Inferior parietal cortex (tissue), 1 donor: ENCODE measurements around the gene DNAJB6.

Source experiments
- DNase-seq: peaks from one replicate; pipeline ENCODE4 v3.0.0-alpha.2; 2016; ENCODE audit errors: extremely low spot score

The DNAJB6 gene

DNA sequence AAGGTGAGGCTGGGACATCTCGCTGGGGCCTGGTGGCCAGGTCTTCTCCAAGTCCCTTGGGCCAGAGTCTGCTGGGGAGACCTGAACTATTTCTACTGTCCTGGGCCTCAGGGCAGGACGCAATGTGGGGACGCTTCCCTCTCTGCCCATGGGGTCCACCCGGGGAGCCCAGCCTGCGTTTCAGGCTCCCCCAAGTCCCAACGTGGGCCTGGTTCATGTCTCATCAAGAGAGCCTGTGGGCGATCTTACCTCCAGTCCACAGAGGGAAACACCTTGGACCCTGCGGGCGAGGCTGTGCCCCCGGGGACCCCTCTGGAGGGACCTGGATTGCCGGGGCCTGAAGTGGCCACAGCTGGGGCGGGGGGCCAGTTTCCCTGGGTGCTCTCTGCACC is 91.7 kb downstream of the DNAJB6 start:
- no peak for DNase-seq

DNA sequence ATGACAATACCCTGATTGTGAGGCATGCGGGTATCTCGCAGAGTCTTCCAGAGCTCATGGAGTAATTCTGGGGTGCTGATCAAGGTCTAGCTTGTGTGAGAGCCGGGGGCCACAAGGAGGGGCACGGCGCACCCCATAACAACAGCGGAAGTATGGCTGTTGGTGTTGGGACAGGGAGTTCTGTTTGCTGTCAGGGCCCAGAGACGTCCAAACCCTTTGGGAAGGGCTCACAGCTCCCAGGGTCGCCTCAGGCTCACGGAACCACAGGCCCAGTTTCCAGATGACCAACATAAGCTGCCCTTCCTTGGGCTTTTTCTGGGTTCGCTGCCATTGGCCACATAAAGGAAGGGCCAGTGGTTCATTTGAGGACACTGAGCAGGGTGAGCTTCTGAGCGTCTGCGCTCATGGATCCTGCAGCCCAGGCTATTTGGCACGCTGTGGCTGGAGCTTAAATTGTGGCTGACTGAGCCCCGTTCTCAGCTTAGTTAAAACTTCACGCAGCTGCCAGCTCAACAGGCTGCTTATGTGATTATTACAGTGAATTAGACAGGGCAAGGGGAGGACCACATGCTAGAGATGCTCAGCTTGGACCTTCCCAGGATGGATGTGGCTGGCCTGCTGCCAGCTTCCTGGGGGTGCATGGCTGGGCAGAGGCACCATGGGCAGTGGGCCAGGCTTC is 92.3 kb downstream of the DNAJB6 start:
- DNase-seq, result no peak

DNA sequence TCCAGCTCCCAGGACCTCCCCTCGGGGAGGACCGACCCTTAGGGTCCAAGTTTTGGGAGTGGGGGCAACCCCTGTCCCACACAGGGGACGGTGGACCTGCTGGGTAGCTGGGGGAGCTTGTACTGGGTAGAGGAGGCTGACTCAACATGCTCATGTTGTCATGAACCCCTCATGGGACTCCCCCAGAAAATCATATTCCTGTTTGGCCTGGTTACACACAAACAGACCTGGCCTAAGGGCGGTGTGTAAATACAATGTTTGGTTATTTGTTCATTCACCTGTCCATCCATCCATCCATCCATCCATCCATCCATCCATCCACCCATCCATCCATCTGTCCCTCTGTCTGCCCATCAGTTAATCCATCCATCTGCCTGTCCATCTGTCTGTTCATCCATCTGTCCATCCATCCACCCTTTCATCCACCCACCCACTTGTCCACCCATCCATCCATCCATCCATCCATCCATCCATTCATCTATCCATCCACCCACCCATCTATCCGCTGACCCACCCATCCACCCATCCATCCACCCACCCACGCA is 92.9 kb downstream of the DNAJB6 start:
- no peak for DNase-seq

DNA sequence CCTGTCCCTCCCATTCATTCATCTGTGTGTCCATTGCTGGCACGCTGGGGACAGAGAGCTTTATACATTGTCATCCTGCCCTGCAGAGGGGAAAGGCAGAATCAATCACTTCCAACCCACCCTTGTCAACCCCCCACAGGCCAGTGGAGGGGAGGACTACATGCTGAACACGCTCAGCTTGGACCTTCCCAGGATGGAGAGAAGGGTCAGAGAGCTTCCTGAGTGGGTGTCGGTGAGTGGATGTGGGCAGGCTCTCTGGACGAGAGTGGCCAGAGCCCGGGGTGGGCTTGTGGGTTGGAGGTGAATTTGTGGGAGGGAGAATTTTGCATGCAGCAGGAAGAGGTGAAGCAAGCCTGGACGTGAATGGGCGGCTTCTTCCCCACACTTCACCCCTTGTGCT is 93.9 kb downstream of the DNAJB6 start:
- no peak for DNase-seq

DNA sequence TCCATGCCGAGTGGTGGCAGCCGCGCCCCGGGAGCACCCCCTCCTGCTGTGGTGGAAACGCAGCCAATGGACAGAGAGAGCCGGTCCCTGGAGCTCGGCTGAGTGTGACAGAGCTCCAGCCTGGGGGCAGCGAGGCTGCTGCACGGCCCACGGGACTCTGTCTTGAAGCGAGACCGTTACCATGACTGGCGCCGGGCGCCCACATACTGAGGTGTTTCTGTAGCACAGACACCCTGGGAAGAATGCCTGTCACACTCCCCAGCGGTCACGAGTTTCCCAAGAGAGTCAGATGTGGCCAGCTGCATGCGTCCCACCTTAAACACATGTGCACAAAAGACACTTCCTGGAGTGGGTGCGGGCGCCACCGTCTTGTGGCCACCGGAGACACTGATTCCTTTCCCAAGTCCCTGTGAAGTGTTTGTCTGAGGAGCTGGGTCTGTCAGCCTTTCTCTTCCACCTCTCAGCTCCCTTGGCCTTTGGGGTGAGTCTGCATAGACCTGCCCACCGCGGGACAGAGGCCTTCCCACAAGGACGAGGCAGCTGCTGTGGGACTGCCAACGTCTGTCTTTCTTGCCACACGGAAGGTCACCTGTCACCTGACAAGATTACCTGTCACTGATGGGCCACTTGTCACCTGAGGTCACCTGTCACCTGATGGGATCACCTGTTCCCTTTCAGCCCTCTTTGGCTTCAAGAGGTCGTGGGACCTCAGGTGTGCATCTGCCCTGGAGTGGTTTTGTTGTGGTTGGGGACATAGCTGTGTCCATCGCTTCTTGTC is 94.6 kb downstream of the DNAJB6 start:
- no peak for DNase-seq

DNA sequence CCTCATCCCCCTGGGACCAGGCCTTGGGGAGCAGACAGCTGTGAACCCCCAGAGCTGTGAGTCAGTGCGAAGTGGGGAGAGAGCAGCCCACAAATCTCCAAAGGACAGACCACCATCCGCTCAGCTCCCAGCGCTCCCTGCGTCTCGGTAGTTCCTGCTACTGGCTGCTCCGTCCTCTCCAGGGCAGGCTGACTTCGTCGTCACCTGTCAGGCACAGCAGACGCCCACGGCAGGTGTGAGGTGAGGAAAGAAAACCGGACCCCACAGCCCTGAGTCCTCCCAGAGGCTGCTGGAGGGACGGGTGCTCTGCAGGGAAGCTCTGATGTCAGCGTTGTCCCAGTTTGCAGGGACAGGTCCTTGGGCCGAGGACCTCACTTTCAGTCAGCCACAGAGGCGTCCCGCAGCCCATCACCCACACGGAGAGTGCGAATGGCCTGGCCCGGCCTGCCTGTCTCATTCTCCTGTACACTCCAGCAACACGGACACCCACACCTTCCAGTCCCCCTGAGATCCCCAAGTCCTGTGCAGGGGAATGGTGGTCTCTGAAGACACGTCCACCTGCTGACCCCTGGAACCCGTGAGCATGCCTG is 95.2 kb downstream of the DNAJB6 start:
- no peak for DNase-seq

DNA sequence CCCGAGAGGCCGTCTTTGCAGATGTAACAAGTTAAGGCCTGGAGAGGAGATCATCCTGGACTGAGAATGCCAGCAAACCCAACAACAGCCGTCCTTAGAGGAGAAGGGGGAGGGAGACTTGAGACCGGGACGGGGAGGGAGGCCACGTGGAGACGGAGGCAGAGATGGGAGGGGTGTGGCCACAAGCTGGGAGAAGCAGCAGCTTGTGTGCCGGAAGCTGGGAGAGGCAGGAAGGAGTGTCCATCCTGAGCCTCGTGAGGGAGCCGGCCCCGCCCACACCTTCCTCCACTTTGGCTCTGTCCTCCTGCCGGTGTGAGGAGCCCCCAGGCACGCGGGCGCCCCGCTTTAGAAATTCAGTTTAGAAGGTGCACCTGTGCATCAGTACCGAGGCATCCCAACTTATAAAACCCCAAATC is 95.7 kb downstream of the DNAJB6 start:
- no peak for DNase-seq

DNA sequence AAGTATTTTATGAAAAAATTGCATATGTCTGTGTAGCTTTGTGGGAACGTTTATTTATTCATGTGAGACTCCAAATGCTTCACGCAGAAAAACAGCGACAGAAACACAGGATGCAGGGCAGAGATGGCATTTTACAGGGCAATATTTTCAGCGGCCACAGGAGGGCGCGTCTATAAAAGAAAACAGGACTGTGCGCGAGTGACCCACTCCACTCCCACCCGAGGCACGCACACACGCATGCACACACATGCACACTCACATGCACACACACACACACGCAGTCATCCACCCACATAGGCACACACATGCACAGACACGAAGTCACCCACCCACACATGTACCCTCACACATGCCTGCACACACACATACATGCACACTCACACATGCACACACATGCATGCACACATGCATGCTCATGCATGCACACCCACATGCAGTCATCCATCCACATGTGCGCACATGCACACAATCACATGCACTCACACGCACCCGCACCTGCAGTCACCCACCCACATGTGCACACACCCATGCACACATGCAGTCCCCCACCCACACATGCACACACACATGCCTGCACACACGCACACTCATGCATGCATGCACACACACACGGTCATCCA is 96.3 kb downstream of the DNAJB6 start:
- DNase-seq, result peak; percentile 71

DNA sequence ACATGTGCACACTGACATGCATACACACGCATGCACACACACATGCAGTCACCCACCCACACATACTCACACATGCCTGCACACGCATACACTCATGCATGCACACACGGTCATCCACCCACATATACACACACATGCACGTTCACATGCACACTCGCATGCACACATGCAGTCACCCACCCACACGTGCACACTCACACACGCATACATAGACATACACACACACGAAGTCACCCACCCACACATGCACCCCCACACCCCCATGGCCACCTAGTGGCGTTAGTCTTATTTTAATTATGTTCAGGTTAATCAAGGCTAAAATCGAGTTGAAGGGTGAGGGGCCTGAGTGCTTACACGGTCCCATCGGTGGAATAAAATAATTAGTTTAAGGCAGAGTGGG is 96.8 kb downstream of the DNAJB6 start:
- DNase-seq, result no peak

DNA sequence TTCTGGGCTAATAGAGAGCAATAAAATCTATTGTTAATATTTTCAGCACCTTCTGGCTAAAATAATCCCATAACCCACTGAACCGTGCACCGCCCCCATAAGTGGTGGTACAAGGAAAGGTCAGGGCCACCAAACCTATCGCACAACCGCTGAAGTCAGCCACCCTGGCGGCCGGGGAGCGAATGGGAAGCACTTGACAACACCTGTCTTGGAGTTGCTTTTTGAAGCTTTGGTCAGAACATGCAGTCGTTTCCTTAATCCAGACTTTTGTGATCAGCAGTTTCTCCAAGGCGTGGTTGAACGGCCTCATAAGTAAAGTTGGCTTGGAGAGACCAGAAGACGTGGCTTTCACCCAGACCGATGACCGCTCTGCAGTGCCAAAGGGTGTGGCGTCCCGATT is 97.4 kb downstream of the DNAJB6 start:
- DNase-seq, result no peak

DNA sequence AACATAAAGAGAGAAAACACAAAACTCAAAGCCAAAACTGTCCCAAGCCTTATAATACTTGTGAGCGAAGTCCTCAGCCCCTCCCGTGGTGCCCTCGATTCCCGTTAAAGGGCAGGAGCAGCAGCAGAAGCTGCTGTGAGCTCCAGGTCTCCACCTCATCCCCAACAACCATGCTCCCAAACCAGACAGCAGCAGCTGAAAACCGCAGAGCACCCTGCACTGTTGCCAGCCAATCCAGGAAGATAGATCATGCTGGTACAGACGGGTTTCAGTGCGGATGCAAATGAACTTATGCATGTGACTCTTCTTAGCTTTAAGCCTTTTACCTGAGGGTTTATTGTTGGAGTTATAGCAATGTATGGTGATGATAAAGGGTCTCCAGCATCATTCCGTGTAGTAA is 97.9 kb downstream of the DNAJB6 start:
- DNase-seq, result no peak

DNA sequence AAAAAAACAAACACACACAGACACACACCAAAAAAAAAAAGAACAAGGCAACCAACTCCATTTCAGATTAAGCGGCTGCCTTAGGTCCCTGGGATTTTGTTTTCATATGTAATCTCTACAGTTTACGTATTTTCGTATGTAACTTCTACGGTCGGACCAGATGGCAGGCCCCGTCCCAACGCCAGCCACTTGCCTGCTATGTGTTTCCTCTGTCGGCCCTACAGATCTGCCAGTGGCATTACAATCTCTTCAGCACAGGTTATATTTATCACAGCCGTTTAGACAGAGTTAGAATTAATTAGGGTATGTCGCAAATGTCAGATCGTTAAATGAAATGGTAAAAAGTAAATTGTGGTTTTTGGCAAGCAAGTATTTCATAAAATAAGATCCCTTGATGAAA is 99.3 kb downstream of the DNAJB6 start:
- DNase-seq, result no peak

DNA sequence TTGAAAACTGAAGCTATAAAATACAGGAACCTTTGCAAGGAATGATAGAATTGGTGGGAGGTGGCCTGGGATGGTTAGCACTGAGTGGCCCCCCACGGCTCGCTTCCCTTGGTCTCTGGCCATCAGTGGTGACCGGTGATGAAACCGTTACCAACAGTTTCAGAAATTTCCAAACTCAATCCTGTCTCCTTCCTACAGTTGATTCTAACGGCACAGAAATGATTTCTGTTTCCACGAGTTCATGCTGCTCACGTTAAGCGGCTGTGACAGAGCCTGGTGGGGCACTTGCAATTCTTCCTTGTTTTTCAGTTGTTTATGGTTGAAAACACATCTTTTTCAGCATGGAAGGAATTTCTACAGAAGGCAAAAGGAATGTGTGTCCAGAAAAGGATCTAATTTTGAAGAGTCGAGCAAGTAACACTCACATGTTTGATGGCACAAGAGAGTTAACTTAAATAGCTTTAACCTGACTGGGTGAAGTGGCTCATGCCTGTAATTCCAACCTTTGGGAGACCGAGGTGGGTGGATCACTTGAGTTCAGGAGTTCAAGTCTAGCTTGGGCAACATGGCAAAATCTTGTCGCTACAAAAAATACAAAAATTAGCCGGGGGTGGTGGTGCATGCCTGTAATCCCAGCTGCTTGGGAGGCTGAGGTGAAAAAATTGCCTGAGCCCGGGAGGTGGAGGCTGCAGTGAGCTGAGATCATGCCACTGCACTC is 100.1 kb downstream of the DNAJB6 start:
- DNase-seq, result no peak

DNA sequence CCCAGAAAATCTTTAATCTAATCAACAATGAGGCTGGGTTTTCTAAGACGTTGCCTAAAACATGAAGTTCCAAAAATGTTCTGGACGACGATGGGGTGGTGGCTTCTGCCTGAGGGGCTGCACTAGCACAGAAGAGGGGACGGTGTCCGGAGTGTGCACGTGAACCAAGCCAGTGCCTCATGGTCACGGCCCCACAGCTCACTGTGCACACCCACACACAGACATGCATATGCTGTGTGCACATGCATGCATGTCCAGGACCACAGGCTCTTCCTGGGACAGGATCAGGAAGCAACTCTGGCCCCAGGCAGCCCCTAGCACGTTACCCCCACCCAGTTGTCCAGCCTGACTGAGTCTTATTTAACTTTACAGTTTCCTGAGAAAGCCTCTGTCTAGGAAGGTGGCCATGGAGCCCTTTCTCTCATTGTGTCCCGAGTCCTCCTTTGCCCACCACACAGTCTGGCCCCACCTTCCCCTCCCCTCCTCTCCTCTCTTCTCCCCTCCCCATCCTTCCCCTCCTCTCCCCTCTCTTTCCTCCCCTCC is 100.8 kb downstream of the DNAJB6 start:
- no peak for DNase-seq

DNA sequence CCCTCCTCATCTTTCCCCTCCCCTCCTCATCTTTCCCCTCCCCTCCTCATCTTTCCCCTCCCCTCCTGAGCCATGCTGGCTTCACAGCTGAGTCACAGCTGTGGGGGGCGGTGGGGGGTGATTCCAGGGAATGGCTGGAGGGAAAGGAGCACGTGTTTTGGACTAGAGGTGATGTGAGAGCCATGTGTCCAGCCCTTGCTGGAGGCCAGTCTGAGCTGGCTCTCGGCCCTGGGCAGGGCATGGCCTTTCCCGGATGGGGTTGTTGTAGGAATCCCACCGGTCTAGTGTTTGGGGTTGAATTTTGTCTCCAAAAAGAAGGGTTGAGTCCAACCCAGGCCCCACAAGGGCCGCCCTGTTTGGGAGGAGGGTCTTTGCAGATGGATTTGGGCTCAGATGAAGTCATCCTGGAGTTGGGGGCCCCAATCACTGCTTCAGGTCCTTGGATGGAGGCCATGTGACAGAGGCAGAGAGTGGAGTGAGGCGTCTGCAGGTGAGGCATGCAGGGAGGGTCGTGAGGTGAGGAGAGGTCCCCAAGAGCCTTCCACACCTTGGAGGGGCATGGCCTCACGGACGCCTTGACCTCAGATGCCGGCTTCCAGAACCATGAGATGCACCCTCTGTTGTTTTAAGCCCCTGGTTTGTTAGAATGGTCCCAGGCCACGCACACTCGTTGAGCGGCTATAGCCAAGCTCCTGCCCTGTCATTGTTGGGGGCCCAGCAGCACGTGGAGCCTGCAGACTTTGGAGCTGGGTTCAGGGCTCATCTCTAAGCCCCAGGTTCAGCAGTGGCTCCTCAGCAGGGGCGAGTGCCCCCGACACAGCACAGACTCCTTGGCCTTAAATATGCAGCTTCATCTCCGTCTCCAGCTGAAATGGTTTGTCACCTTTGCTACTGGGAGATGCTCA is 101.6 kb downstream of the DNAJB6 start:
- no peak for DNase-seq

DNA sequence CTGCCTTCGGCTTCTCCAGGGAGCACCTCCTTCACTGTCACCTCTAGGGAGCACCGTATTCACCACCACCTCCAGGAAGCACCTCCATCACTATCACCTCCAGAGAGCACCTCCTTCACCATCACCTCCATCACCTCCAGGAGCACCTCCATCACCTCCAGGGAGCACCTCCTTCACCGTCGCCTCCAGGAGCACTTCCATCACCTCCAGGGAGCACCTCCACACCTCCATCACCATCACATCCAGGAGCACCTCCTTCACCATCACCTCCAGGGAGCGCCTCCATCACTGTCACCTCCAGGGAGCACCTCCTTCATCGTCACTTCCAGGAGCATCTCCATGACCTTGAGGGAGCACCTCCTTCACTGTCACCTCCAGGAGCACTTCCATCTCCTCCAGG is 102.3 kb downstream of the DNAJB6 start:
- no peak for DNase-seq

DNA sequence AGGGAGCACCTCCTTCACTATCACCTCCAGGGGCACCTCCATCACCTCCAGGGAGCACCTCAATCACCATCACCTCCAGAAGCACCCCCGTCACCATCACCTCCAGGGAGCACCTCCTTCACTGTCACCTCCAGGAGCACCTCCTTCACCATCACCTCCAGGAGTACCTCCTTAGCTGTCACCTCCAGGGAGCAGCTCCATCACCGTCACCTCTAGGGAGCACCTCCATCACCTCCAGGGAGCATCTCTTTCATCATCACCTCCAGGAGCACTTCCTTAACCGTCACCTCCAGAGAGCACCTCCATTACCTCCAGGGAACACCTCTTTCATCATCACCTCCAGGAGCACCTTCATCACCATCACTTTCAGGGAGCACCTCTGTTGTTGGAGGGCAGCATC is 103.0 kb downstream of the DNAJB6 start:
- DNase-seq, result no peak

DNA sequence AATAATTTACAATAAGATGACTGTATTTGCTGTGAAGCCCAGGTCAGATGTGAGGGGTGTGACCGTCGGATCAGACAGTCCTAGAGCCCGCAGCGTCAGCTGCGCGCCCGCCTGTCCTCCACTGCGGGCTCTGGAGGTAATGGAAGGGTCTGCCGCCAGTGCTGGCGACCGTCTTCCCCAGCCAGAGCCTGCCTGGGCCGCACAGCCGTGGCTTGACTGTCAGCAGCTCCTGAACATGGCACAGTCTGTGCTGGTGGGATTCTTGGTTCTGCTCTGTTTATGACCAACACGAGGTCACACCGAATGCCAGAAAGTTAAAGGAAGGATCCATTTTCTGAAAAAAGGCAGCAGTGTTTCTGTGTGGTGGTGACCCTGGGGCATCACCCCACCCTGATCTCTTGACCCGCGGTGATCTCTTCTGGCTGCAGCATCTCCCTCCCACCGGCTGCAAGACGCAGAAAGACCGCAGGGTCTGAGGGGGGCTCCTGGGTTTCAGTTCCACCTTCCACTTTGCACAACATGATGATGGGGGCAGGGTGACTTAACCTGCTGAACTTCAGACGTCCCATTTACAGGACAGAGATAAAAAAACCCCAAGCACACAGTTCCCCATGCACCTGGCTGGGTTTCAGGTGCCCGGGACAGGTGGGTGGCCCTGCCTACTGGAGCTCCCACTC is 103.7 kb downstream of the DNAJB6 start:
- DNase-seq, result no peak

DNA sequence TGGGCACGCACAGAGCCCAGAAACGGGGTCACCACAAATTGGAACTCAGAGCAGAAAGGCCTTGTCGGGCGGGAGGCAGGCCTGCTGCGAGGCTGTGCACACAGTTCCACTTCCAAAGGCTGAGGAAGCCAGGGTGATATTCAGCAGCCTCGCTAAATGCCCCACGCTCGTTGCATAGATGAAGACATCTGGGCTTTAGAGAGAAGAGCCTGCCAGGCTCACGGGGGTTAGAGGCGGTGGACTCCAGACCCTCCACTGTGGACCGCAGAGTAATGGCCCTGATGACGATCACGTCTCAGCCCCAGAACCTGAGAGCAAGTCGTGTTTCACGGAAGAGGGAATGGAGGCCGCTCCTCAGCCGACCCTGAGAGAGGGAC is 104.2 kb downstream of the DNAJB6 start:
- DNase-seq, result no peak

DNA sequence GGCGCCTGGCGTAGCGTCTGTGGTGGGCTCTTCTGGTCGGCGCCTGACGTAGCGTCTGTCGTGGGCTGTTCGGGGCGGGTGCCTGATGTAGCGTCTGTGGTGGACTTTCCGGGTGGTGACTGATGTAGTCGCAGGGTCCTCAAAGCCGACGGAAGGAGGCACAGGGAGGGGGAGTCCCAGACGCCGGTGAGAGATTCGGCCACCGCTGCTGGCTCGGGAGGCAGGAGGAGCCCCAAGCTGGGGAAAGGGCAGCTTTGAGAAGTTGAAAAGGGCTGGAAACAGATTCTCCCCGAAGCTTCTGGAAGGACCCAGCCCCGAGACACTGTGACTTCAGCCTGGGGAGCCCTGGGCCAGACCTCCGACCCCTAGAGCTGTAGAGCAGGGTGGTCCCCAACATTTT is 105.7 kb downstream of the DNAJB6 start:
- DNase-seq, result no peak
